ENCODE data around the gene SMC4.

Gene SMC4

GRCh38 chr3:160368804-160369203 is 30.6 kb upstream of the SMC4 start:
- Histone ChIP-seq H3K4me3 (ENCODE audit: low read length) (no peak overlapping the region), H4K20me1 (ENCODE audit: insufficient read depth, low read length) (no peaks in the 10 kb centered on the region), H3K27me3 (ENCODE audit: low read depth, low read length) (no peaks in the 10 kb centered on the region), H3K4me1 (ENCODE audit: low read length) (no peaks in the 10 kb centered on the region), H2AFZ (ENCODE audit: low read depth, low read length) (no peak overlapping the region), H3K9me3 (ENCODE audit: insufficient read depth, low read length) (no peaks in the 10 kb centered on the region), H3K36me3 (replicated peaks; ENCODE audit: low read depth, low read length) (peaks cover 3% of the 10 kb centered on the region), H3K27ac (ENCODE audit: low read length) (no peak overlapping the region), H3K9ac (ENCODE audit: low read length) (no peak overlapping the region), H3K79me2 (ENCODE audit: low read length) (no peaks in the 10 kb centered on the region), H3K4me2 (ENCODE audit: low read length) (no peak overlapping the region)
- no peak for TF ChIP-seq CTCF (IDR thresholded peaks at IDR 0.05; ENCODE audit: low read depth, low read length)
- no peak for TF ChIP-seq EZH2phosphoT487 (IDR thresholded peaks at IDR 0.05; ENCODE audit: low read depth)

- Histone ChIP-seq H3K27me3 (ENCODE audit: low read depth, low read length) (no peaks in the 10 kb centered on the region), H3K9me3 (ENCODE audit: insufficient read depth, low read length) (no peaks in the 10 kb centered on the region), H3K4me2 (ENCODE audit: low read length) (no peak overlapping the region), H3K36me3 (replicated peaks; ENCODE audit: low read depth, low read length) (peaks cover 5% of the 10 kb centered on the region), H4K20me1 (ENCODE audit: insufficient read depth, low read length) (no peaks in the 10 kb centered on the region), H3K27ac (ENCODE audit: low read length) (no peak overlapping the region), H3K9ac (ENCODE audit: low read length) (no peak overlapping the region), H2AFZ (ENCODE audit: low read depth, low read length) (no peak overlapping the region), H3K4me3 (ENCODE audit: low read length) (no peak overlapping the region), H3K79me2 (ENCODE audit: low read length) (no peaks in the 10 kb centered on the region), H3K4me1 (ENCODE audit: low read length) (no peaks in the 10 kb centered on the region)
- TF ChIP-seq CTCF (IDR thresholded peaks at IDR 0.05; ENCODE audit: low read depth, low read length) (no peak), EZH2phosphoT487 (IDR thresholded peaks at IDR 0.05; ENCODE audit: low read depth) (no peak)
Measured at GRCh38 chr3:160369784-160370183, 29.7 kb upstream of the SMC4 start.

- Histone ChIP-seq H3K4me3 (ENCODE audit: low read length) (no peak overlapping the region), H3K9ac (ENCODE audit: low read length) (no peak overlapping the region), H2AFZ (ENCODE audit: low read depth, low read length) (no peak overlapping the region), H3K27me3 (ENCODE audit: low read depth, low read length) (no peaks in the 10 kb centered on the region), H3K4me1 (ENCODE audit: low read length) (no peaks in the 10 kb centered on the region), H4K20me1 (ENCODE audit: insufficient read depth, low read length) (no peaks in the 10 kb centered on the region), H3K4me2 (ENCODE audit: low read length) (no peak overlapping the region), H3K36me3 (replicated peaks; ENCODE audit: low read depth, low read length) (peaks cover 5% of the 10 kb centered on the region), H3K27ac (ENCODE audit: low read length) (no peak overlapping the region), H3K9me3 (ENCODE audit: insufficient read depth, low read length) (no peaks in the 10 kb centered on the region), H3K79me2 (ENCODE audit: low read length) (no peaks in the 10 kb centered on the region)
- TF ChIP-seq EZH2phosphoT487 (IDR thresholded peaks at IDR 0.05; ENCODE audit: low read depth) (no peak), CTCF (IDR thresholded peaks at IDR 0.05; ENCODE audit: low read depth, low read length) (no peak)
Measured at GRCh38 chr3:160370987-160371857, 28.2 kb upstream of the SMC4 start.

- no peaks in the 10 kb centered on the region for H3K4me1 ChIP-seq (ENCODE audit: low read length)
- H3K9me3 ChIP-seq (ENCODE audit: insufficient read depth, low read length): no peaks in the 10 kb centered on the region
- H2AFZ ChIP-seq (ENCODE audit: low read depth, low read length): no peak overlapping the region
Measured at GRCh38 chr3:160372780-160373179, 26.7 kb upstream of the SMC4 start.

More at GRCh38 chr3:160372780-160373179, 26.7 kb upstream of the SMC4 start:
- no peaks in the 10 kb centered on the region for H3K27me3 ChIP-seq (ENCODE audit: low read depth, low read length)
- no peaks in the 10 kb centered on the region for H4K20me1 ChIP-seq (ENCODE audit: insufficient read depth, low read length)
- H3K4me3 ChIP-seq (ENCODE audit: low read length): no peak overlapping the region
- H3K9ac ChIP-seq (ENCODE audit: low read length): no peak overlapping the region
- H3K4me2 ChIP-seq (ENCODE audit: low read length): no peak overlapping the region
- H3K27ac ChIP-seq (ENCODE audit: low read length): no peak overlapping the region
- peaks cover 9% of the 10 kb centered on the region for H3K36me3 ChIP-seq (replicated peaks; ENCODE audit: low read depth, low read length)
- TF ChIP-seq EZH2phosphoT487 (IDR thresholded peaks at IDR 0.05; ENCODE audit: low read depth) (no peak), CTCF (IDR thresholded peaks at IDR 0.05; ENCODE audit: low read depth, low read length) (no peak)
- no peaks in the 10 kb centered on the region for H3K79me2 ChIP-seq (ENCODE audit: low read length)

All from OCI-LY3 (cell line).